Hematopoietic multipotent progenitor cell treated with erythropoietin and hydrocortisone succinate and interleukin-3 and kit ligand, for 8 days (in vitro differentiated cells): ENCODE data around the gene NTNG2.

Experiments used
- DNase-seq: peaks from one replicate; pipeline ENCODE4 v3.0.0-alpha.2; 2015

NTNG2 gene

GRCh38 chr9:132175431-132175830, 13.6 kb downstream of the NTNG2 start:
- no peak for DNase-seq

GRCh38 chr9:132176338-132176737, 14.5 kb downstream of the NTNG2 start:
- DNase-seq: no peak

GRCh38 chr9:132181796-132182313, 20.0 kb downstream of the NTNG2 start:
- no peak for DNase-seq

GRCh38 chr9:132182314-132183091, 20.6 kb downstream of the NTNG2 start:
- DNase-seq: no peak

- no peak for DNase-seq
Observed at GRCh38 chr9:132183134-132183533, 21.3 kb downstream of the NTNG2 start.

GRCh38 chr9:132183715-132184114, 21.9 kb downstream of the NTNG2 start:
- DNase-seq: no peak

- DNase-seq: no peak
Observed at GRCh38 chr9:132184124-132184523, 22.3 kb downstream of the NTNG2 start.

- no peak for DNase-seq
Observed at GRCh38 chr9:132185073-132186009, 23.5 kb downstream of the NTNG2 start.

- no peak for DNase-seq
Observed at GRCh38 chr9:132187121-132187620, 25.3 kb downstream of the NTNG2 start.

GRCh38 chr9:132190966-132191365, 29.1 kb downstream of the NTNG2 start:
- DNase-seq: no peak

GRCh38 chr9:132192728-132193127, 30.9 kb downstream of the NTNG2 start:
- no peak for DNase-seq

- DNase-seq: no peak
Observed at GRCh38 chr9:132193227-132194124, 31.6 kb downstream of the NTNG2 start.

GRCh38 chr9:132194508-132194907, 32.6 kb downstream of the NTNG2 start:
- DNase-seq: no peak

- no peak for DNase-seq
Observed at GRCh38 chr9:132197315-132197714, 35.5 kb downstream of the NTNG2 start.

- no peak for DNase-seq
Observed at GRCh38 chr9:132197856-132198550, 36.1 kb downstream of the NTNG2 start.

GRCh38 chr9:132199056-132199455, 37.2 kb downstream of the NTNG2 start:
- DNase-seq: no peak

- no peak for DNase-seq
Observed at GRCh38 chr9:132200706-132201105, 38.8 kb downstream of the NTNG2 start.

GRCh38 chr9:132201139-132201538, 39.3 kb downstream of the NTNG2 start:
- DNase-seq: no peak

- no peak for DNase-seq
Observed at GRCh38 chr9:132201780-132202703, 40.2 kb downstream of the NTNG2 start.

- no peak for DNase-seq
Observed at GRCh38 chr9:132204883-132205282, 43.0 kb downstream of the NTNG2 start.

GRCh38 chr9:132207215-132207614, 45.4 kb downstream of the NTNG2 start:
- DNase-seq: no peak
